CD14-positive monocyte (primary cell): ENCODE data around the gene TMPRSS15. TPM values are rescaled to one million over a fixed set of nuclear protein-coding genes. Genes with fewer than 3 reads are reported as not detected.

Source experiments
- DNase-seq, 3 donors: peaks; one replicate each; pipeline ENCODE4 v3.0.0-alpha.2; 2011 to 2022
- H2AFZ ChIP-seq: 2 replicates; pipeline ENCODE4 v1.6.0; 2012; ENCODE audit warnings: mild to moderate bottlenecking, low read depth, low read length, inconsistent platforms; ENCODE audit not compliant: insufficient read depth, poor library complexity, severe bottlenecking
- H3K27ac ChIP-seq, 2 donors: 1 replicate in 1 of 2; 2 replicates in 1 of 2; pipeline ENCODE4 v1.5.1; 2012 to 2013; ENCODE audit warnings: low read length in 2 of 2, control low read depth in 1 of 2, inconsistent platforms in 1 of 2, low read depth in 1 of 2, mild to moderate bottlenecking in 1 of 2
- H3K27me3 ChIP-seq, 2 donors: one replicate each; pipeline versions ENCODE4 v1.6.0 to v1.6.1; 2011 to 2013; ENCODE audit warnings: low read length in 2 of 2; ENCODE audit not compliant: control insufficient read depth in 2 of 2, insufficient read depth in 2 of 2
- H3K36me3 ChIP-seq, 2 donors: replicated peaks in 1 of 2; 1 replicate in 1 of 2; 2 replicates in 1 of 2; pipeline versions ENCODE4 v1.5.1 to v1.6.1; 2012 to 2013; ENCODE audit warnings: low read length in 2 of 2, control low read depth in 1 of 2, inconsistent platforms in 1 of 2, mild to moderate bottlenecking in 1 of 2; ENCODE audit not compliant: insufficient read depth in 2 of 2, control insufficient read depth in 1 of 2
- H3K4me1 ChIP-seq, 2 donors: 1 replicate in 1 of 2; 2 replicates in 1 of 2; pipeline versions ENCODE4 v1.5.1 to v1.6.1; 2012 to 2013; ENCODE audit warnings: low read length in 2 of 2, control low read depth in 1 of 2, inconsistent platforms in 1 of 2, mild to moderate bottlenecking in 1 of 2, moderate library complexity in 1 of 2; ENCODE audit not compliant: insufficient read depth in 2 of 2, control insufficient read depth in 1 of 2
- H3K4me2 ChIP-seq: replicated peaks from 2 replicates; pipeline ENCODE3; 2012; ENCODE audit warnings: low read length, moderate library complexity, mild to moderate bottlenecking; ENCODE audit not compliant: poor library complexity, severe bottlenecking; ENCODE audit errors: extremely low read depth
- H3K4me3 ChIP-seq, 3 experiments: fragments of 200-600 bp in 1 of 3; sonication (generic) in 1 of 3; replicated peaks in 1 of 3; 1 replicate in 2 of 3; 2 replicates in 1 of 3; pipeline ENCODE4 v1.5.1; 2011 to 2013; ENCODE audit warnings: low read length in 3 of 3, mild to moderate bottlenecking in 3 of 3, control low read depth in 2 of 3, low read depth in 2 of 3, inconsistent platforms in 1 of 3, moderate library complexity in 1 of 3
- H3K79me2 ChIP-seq: 2 replicates; pipeline ENCODE4 v1.6.0; 2012; ENCODE audit warnings: mild to moderate bottlenecking, control low read depth, inconsistent platforms, low read length, moderate library complexity; ENCODE audit not compliant: insufficient read depth
- H3K9ac ChIP-seq: 2 replicates; pipeline ENCODE4 v1.6.0; 2017; ENCODE audit warnings: low read length, mild to moderate bottlenecking; ENCODE audit not compliant: insufficient read depth, poor library complexity, severe bottlenecking
- H3K9me3 ChIP-seq, 2 donors: replicated peaks in 1 of 2; 1 replicate in 1 of 2; 2 replicates in 1 of 2; pipeline versions ENCODE4 v1.5.1 to v1.6.1; 2012 to 2013; ENCODE audit warnings: low read length in 2 of 2, control low read depth in 1 of 2; ENCODE audit not compliant: control insufficient read depth in 1 of 2, insufficient read depth in 1 of 2
- H4K20me1 ChIP-seq: 2 replicates; pipeline ENCODE4 v1.6.0; 2012; ENCODE audit warnings: mild to moderate bottlenecking, low read length, control low read depth, moderate library complexity; ENCODE audit not compliant: insufficient read depth
- H3K27ac Mint-ChIP-seq, 7 donors: one replicate each; pipeline ENCODE4 v1.8.0; 2020; ENCODE audit warnings: mild to moderate bottlenecking in 7 of 7, mixed read lengths in 7 of 7, moderate library complexity in 6 of 7, inconsistent platforms in 2 of 7
- H3K27me3 Mint-ChIP-seq, 3 donors: one replicate each; pipeline ENCODE4 v1.8.0; 2021 to 2022; ENCODE audit warnings: low read depth in 3 of 3, mild to moderate bottlenecking in 3 of 3, mixed read lengths in 3 of 3, moderate library complexity in 3 of 3, inconsistent platforms in 1 of 3
- H3K36me3 Mint-ChIP-seq, 2 donors: one replicate each; pipeline ENCODE4 v1.8.0; 2020; ENCODE audit warnings: mixed read lengths in 2 of 2, inconsistent platforms in 1 of 2, mild to moderate bottlenecking in 1 of 2
- H3K4me1 Mint-ChIP-seq: one replicate; pipeline ENCODE4 v1.8.0; 2020; ENCODE audit warnings: mild to moderate bottlenecking, mixed read lengths
- H3K4me3 Mint-ChIP-seq, 2 donors: one replicate each; pipeline ENCODE4 v1.8.0; 2020; ENCODE audit warnings: mild to moderate bottlenecking in 2 of 2, mixed read lengths in 2 of 2, moderate library complexity in 1 of 2
- H3K9me3 Mint-ChIP-seq, 7 donors: one replicate each; pipeline ENCODE4 v1.8.0; 2020 to 2022; ENCODE audit warnings: mixed read lengths in 7 of 7, mild to moderate bottlenecking in 6 of 7, moderate library complexity in 6 of 7, inconsistent platforms in 2 of 7
- WGBS: methylation state at CpG from one replicate; pipeline ENCODE4 v1.1.5; 2013; ENCODE audit warnings: missing lambda C conversion rate; ENCODE audit not compliant: insufficient coverage; 5-methylcytosine and 5-hydroxymethylcytosine counted together
- intact Hi-C, 2 donors: fragments of 100-400 bp; cut with micrococcal nuclease; formaldehyde crosslinking; loops; one replicate each; pipeline versions ENCODE4 v1.15.0 to v1.15.1; 2023
- polyA plus RNA-seq, 3 donors: library from polyadenylated mRNA; depleted of rRNA in 1 of 3; unstranded in 2 of 3; stranded (reverse) in 1 of 3; fragments of 300-500 nt in 2 of 3; fragments of >200 nt in 1 of 3; fragmentation: Illumina TruSeq in 2 of 3; gene quantifications; 1 replicate in 2 of 3; 2 replicates in 1 of 3; pipeline ENCODE4 v1.2.3, GENCODE V29; 2012 to 2021
- TF ChIP-seq, protein P1 (sequence below): fragments of 200-600 bp; IDR thresholded peaks from one replicate; pipeline ENCODE4 v1.8.0; 2022; ENCODE audit warnings: antibody characterized with exemption, mild to moderate bottlenecking

TMPRSS15 gene
- polyA plus RNA-seq, 3 donors: not detected

DNA sequence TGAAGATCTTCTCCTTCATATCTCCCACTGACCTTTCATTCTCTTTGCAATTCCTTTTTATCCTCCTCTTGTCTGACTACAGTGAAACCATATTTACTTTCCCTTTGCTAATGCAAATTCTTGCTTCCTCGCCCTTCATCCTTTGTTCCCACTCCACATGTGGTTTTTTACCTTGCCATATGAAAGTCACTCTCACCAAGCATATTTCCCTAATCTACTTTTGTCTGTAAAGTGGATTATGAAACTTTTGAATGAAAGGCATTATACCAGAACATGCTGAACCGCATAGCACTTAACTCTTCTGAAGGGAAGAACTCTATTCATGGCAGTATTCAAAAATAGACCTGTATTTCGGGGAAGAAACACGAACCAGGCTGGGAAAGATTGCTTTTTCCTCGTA lies 8.0 kb upstream of the TMPRSS15 start:
- Mint-ChIP-seq H3K4me1 (no peaks in the 10 kb centered on the region), H3K4me3 (no peak overlapping the region), H3K27me3 (peaks cover 0 to 2% (median 1%) of the 10 kb centered on the region in 3 donors), H3K36me3 (no peaks in the 10 kb centered on the region), H3K27ac (no peak overlapping the region), H3K9me3 (peaks cover 0 to 7% (median 2%) of the 10 kb centered on the region in 7 donors)
- TF ChIP-seq, protein P1, sequence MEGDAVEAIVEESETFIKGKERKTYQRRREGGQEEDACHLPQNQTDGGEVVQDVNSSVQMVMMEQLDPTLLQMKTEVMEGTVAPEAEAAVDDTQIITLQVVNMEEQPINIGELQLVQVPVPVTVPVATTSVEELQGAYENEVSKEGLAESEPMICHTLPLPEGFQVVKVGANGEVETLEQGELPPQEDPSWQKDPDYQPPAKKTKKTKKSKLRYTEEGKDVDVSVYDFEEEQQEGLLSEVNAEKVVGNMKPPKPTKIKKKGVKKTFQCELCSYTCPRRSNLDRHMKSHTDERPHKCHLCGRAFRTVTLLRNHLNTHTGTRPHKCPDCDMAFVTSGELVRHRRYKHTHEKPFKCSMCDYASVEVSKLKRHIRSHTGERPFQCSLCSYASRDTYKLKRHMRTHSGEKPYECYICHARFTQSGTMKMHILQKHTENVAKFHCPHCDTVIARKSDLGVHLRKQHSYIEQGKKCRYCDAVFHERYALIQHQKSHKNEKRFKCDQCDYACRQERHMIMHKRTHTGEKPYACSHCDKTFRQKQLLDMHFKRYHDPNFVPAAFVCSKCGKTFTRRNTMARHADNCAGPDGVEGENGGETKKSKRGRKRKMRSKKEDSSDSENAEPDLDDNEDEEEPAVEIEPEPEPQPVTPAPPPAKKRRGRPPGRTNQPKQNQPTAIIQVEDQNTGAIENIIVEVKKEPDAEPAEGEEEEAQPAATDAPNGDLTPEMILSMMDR: no peak
- no peaks in the 10 kb centered on the region for H3K36me3 ChIP-seq
- 70% methylated on average over 2 of the region's 5 CpGs for WGBS
- no peak overlapping the region for H3K9ac ChIP-seq
- no peak for DNase-seq
- no peak overlapping the region for H3K27ac ChIP-seq
- no peaks in the 10 kb centered on the region for H3K4me1 ChIP-seq
- H3K4me3 ChIP-seq: no peak overlapping the region
- H3K27me3 ChIP-seq: no peaks in the 10 kb centered on the region
- no peaks in the 10 kb centered on the region for H4K20me1 ChIP-seq
- no peak overlapping the region for H3K4me2 ChIP-seq
- H3K79me2 ChIP-seq: no peaks in the 10 kb centered on the region
- H2AFZ ChIP-seq: no peak overlapping the region
- H3K9me3 ChIP-seq: no peaks in the 10 kb centered on the region
- intact Hi-C loops: no loop called here

DNA sequence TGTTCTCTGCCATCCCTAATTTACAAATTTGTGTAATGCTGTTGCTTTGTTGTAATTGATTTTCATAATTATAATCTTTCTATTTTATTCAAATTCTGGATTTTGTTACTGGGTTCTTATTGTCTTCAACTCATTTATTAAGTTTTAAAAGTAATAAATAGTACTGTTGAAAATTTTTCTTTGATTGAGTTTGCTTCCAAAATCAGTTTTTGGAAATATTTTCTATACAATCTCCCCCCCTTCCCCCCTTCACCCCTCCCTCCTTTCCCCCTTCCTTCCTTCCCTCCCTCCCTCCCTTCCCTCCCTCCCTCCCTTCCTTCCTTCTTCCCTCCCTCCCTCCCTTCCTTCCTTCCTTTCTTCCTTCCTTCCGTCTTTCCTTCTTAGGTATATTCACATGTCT lies 6.0 kb upstream of the TMPRSS15 start:
- H3K9me3 ChIP-seq: no peaks in the 10 kb centered on the region
- Mint-ChIP-seq H3K27me3 (peaks cover 0 to 2% (median 1%) of the 10 kb centered on the region in 3 donors), H3K4me3 (no peak overlapping the region), H3K9me3 (peaks cover 0 to 7% (median 2%) of the 10 kb centered on the region in 7 donors), H3K27ac (no peak overlapping the region), H3K36me3 (no peaks in the 10 kb centered on the region), H3K4me1 (no peaks in the 10 kb centered on the region)
- WGBS: no CpG with 5 or more reads among the region's 1 CpG
- DNase-seq: no peak
- H3K27me3 ChIP-seq: no peaks in the 10 kb centered on the region
- no peak overlapping the region for H3K9ac ChIP-seq
- no peak overlapping the region for H2AFZ ChIP-seq
- H3K36me3 ChIP-seq: no peaks in the 10 kb centered on the region
- intact Hi-C loops: no loop called here
- H4K20me1 ChIP-seq: no peaks in the 10 kb centered on the region
- H3K4me2 ChIP-seq: no peak overlapping the region
- TF ChIP-seq, protein P1: no peak
- no peaks in the 10 kb centered on the region for H3K4me1 ChIP-seq
- H3K4me3 ChIP-seq: no peak overlapping the region
- H3K27ac ChIP-seq: no peak overlapping the region
- H3K79me2 ChIP-seq: no peaks in the 10 kb centered on the region
